HL-60/S4 treated with retinoic acid at 250 ng/mL for 4 days and 3 days (cell line): Measurements from ENCODE around the gene PIP5K1C.

Experiments used
- in situ Hi-C: fragments of 300-500 bp; cut with MboI; formaldehyde crosslinking; loops from 2 replicates; pipeline ENCODE4 v1.7.0; 2022; ENCODE audit warnings: low sequenced_read_pairs

Gene PIP5K1C, protein sequence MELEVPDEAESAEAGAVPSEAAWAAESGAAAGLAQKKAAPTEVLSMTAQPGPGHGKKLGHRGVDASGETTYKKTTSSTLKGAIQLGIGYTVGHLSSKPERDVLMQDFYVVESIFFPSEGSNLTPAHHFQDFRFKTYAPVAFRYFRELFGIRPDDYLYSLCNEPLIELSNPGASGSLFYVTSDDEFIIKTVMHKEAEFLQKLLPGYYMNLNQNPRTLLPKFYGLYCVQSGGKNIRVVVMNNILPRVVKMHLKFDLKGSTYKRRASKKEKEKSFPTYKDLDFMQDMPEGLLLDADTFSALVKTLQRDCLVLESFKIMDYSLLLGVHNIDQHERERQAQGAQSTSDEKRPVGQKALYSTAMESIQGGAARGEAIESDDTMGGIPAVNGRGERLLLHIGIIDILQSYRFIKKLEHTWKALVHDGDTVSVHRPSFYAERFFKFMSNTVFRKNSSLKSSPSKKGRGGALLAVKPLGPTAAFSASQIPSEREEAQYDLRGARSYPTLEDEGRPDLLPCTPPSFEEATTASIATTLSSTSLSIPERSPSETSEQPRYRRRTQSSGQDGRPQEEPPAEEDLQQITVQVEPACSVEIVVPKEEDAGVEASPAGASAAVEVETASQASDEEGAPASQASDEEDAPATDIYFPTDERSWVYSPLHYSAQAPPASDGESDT

DNA sequence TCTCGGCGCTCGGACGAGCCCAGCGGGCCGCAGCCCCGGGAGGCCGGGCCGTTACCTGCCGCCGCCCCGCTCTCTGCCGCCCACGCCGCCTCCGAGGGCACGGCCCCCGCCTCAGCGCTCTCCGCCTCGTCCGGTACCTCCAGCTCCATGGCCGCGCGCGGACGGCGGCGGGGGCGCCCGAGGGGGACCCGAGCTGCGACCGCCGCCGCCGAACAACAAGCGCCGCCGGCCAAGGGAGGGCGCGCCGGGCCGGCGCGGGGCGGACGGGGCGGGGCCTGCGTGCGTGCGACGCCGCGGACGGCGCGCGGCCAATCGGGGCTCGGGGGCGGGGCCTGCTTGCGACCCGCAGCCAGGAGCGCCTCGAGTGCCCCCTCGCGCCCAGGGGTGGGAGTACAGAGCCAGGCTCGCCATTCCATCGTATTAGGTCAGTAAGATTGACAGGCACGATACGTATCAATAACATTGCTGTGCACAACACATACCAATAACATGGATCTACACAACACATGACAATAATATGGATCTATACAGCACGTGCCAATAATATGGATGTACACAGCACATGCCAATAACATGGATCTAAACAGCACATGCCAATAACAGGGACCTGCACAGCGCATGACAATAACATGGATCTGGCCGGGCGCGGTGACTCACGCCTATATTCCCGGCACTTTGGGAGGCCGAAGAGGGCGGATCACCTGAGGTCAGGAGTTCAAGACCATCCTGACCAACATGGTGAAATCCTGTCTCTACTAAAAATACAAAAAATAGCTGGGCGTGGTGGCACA is at the start of gene PIP5K1C:
PIP5K1C (minus strand) TSS at position 227 of the 791 bp plus-strand sequence; CDS start at position 149, 78 bp downstream.
- in situ Hi-C loops, result no loop called here

DNA sequence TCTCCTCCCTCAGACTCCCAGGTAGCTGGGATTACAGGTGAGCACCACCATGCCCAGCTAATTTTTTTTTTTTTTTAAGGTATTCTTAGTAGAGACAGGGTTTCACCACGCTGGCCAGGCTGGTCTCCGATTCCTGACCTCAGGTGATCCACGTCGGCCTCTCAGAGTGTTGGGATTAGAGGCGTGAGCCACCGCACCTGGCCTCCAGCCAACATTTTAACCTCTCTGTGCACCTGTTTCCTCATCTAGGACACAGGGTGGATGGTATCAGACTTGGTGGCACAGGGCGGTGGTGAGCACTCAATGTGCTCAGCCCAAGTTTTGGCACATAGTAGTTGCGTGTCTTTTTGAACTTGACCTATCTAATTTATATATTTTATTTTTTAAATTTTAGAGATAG is 48.7 kb upstream of the PIP5K1C start:
- in situ Hi-C loops, result no loop called here

DNA sequence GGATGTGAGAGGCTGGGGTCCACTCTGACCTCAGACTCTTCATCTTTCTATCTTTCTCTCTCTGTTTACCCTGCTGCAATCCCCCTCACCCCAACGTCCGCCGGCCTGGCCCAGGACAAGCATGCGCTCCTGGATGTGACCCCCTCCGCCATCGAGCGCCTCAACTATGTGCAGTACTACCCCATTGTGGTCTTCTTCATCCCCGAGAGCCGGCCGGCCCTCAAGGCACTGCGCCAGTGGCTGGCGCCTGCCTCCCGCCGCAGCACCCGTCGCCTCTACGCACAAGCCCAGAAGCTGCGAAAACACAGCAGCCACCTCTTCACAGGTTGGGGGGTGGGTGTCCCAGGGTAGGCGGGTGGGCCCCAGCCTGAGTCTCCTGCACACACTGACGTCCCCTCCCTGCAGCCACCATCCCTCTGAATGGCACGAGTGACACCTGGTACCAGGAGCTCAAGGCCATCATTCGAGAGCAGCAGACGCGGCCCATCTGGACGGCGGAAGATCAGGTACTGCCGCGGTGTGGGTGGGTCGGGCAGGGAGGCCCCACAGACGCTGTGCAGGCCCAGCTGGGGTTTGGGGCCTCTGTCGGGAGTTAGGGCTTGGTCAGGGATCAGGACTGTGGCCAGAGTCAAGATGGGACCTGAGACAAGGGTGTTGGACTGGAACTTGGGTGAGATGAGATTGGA is 46.2 kb upstream of the PIP5K1C start:
- in situ Hi-C loops, result no loop called here

DNA sequence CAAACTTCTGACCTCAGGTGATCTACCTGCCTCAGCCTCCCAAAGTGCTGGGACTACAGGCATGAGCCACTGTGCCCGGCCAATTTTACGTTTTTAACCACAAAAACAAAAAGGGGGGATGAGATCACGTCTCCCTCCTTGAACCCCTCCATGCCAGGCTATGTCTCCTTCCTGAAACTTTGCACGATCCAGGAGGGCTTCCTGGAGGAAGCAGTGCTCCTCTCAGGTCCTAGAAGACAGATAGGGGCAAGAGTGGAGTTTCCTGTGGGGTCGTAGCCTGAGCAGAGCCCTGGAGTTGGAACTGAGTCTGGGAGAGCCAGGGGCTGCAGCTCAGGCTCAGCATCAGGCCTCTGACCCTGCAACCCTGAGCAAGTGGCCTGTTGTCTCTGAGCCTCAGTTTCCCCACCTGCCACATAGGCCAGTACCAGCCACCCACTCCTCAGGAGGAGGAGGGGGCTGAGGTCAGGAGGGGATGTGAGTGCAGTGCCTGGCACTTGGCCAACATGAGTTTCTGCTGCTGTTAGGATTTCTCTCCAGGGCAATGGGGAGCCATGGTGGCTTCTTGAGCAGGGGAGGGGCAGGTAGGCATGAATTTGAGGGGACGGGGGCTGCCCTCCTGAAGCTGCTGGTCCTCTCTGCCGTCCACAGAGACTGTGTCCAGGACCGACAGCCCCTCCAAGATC is 45.2 kb upstream of the PIP5K1C start:
- in situ Hi-C loops, result no loop called here

DNA sequence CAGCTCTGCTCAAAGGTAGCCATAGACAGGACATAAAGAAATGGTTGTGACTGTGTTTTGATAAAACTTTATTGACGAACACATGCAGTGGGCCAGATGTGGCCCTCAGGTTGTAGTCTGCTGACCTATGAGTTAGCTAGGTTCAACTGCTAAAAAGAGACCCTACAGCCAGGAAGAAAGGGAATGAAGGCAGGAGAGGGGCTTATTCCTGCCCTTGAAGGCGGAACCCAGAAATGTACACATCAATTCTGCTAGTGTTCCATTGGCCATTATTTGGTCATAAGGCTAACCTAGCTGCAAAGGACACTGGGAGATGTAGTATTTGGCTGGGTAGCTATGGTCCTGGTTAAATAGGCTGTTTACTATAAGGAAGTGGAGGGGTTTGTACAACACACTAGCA is 43.2 kb upstream of the PIP5K1C start:
- in situ Hi-C loops, result no loop called here

DNA sequence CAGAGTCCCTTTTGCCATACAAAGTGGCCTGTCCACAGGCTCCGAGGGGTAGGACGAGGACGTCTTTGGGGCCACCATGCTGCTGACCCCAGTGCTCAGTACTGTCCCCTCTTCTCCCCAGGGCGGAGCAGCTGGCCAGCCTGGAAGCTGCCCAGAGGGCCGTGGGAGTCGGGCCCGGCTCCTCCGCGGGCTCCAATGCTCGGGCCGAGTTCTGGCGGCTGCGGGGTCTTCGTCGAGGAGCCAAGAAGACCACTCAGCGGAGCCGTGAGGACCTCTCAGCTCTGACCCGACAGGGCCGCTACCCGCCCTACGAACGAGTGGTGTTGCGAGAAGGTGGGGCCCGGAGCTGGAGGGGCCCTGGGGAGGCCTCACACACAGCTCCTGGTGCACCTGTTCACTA is 40.2 kb upstream of the PIP5K1C start:
- in situ Hi-C loops, result no loop called here

DNA sequence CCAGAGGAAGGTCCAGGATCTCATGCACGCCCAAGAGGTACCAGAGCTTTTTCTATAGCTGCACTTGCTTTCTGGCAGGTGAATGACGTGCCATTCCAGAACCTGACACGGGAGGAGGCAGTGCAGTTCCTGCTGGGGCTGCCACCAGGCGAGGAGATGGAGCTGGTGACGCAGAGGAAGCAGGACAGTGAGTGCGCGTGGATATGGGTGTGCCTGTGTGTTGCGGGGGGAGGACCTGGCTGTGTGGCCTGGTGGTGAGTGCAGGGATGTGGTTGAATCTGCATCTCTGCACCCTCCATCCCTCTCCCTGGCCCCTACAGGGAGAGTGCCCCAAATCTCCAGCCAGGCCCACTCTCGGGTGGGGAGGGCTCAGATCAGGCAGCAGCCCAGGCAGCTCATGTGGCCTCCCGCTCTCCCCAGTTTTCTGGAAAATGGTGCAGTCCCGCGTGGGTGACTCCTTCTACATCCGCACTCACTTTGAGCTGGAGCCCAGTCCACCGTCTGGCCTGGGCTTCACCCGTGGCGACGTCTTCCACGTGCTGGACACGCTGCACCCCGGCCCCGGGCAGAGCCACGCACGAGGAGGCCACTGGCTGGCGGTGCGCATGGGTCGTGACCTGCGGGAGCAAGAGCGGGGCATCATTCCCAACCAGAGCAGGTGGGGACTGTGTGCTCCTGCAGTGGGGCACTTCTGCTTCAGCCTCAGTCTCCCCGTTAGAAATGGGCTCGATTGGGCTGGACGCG is 38.4 kb upstream of the PIP5K1C start:
- in situ Hi-C loops, result no loop called here

DNA sequence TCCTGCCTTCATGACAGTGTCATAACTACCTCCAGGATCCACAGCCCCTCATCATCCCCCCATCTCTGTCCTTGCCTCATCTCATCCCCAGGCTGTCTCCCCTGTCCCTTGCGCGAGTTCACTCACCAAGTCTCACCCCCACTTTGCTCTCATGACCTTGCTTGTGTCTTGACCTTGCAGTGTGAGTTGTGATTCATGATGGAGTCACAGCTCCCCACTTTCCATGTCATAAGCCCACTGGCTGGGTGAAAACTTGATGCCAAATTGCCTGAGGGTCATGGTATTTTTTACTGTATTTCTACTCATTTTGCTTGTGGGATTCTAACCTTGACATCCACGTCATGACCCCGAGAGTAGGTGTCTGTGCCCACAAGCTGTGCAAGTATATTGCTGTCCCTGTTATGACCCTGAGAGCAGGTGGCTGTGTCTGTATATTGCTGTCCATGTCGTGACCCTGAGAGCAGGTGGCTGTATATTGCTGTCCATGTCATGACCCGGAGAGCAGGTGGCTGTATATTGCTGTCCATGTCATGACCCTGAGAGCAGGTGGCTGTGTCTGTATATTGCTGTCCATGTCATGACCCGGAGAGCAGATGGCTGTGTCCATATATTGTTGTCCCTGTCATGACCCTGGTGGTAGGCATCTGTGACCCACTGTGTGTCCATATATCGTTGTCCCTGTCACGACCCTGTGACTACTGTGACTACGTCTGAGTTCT is 37.4 kb upstream of the PIP5K1C start:
- in situ Hi-C loops, result no loop called here

DNA sequence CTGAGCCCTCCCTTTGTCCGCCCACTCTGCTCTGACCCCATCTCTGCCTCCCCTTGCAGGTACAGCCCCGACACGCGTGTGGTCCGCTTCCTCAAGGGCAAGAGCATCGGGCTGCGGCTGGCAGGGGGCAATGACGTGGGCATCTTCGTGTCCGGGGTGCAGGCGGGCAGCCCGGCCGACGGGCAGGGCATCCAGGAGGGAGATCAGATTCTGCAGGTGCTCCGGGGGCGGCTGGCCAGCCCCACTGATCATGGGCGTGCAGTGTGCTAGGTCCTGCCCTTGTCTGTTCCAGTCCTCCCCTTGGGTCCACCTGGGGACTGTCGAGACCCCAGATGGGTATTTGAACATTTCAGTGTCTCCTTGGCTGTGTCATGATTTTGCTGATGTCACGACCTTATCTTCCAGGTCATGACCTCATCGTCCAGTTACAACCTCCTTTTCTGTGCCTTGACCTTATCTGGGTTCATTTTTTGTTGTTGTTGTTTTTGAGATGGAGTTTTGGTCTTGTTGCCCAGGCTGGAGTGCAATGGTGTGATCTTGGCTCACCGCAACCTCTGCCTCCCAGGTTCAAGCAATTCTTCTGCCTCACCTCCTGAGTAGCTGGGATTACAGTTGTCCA is 35.9 kb upstream of the PIP5K1C start:
- in situ Hi-C loops, result no loop called here

DNA sequence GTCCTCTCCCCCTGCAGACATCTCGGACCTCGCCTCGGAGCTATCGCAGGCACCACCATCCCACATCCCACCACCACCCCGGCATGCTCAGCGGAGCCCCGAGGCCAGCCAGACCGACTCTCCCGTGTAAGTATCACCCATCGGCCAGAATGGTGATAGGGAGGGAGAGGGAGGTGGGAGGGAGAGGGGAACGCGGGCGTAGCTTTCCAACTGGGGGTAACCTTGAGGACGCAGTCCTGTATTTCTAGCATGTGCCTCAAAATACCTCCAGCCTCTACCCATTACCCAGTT is 34.0 kb upstream of the PIP5K1C start:
- in situ Hi-C loops, result no loop called here

DNA sequence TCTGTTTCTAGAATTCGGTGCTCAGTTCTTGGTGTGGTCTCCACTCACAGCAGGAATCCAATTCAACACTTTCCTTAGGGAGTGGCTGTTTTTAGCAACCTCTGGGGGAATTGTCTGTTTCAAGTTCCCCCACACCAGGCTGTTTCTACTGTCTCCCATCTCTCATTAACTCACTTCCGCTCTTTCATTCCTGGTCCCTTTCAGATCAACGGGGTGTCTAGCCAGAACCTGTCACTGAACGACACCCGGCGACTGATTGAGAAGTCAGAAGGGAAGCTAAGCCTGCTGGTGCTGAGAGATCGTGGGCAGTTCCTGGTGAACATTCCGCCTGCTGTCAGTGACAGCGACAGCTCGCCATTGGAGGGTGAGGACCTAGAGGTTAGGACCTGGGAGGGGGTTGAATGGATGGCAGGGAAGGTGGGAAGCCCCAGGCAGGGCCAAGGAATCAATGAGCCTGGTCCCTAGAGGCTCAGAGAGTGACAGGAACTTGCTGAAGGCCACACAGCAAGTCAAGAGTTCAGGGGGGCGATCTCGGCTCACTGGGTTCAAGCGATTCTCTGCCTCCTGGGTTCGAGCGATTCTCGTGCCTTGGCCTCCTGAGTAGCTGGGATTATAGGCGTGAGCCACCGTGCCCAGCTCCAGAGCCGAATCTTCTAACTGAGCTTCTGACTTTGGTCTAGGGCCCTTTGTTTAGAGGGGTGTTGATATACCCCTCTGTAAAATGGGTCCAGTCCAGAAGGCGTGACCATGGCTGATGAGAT is 33.5 kb upstream of the PIP5K1C start:
- in situ Hi-C loops, result no loop called here

DNA sequence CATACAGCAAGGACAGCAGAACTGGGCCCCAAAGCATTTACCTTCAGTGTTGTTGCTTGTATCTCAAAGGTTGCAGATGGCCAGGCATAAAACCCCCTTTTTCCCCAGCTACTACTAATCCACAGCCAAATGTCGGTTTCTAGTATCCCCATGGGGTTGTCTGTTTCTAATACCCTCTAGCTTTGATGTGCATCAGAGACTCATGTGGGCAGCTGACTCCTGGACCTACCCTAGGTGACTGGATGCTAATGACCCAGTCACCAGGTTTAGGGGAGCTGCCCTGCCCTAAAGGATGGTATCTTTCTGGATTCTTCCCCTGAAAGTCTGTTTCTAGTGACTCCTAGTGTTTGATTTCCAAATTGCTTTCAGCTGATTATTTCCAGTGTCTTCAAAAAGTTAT is 31.8 kb upstream of the PIP5K1C start:
- in situ Hi-C loops, result no loop called here

DNA sequence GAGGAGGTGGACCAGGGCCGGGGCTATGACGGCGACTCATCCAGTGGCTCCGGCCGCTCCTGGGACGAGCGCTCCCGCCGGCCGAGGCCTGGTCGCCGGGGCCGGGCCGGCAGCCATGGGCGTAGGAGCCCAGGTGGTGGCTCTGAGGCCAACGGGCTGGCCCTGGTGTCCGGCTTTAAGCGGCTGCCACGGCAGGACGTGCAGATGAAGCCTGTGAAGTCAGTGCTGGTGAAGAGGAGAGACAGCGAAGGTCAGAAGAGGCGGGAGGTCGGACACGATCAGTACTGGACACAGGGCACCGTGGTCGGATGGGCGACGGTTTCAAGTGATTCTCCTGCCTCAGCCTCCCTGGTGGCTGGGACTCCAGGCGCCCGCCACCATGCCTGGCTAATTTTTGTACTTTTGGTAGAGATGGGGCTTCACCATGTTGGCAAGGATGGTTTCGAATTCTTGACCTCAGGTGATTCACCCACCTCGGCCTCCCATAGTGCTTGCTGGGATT is 30.2 kb upstream of the PIP5K1C start:
- in situ Hi-C loops, result no loop called here

DNA sequence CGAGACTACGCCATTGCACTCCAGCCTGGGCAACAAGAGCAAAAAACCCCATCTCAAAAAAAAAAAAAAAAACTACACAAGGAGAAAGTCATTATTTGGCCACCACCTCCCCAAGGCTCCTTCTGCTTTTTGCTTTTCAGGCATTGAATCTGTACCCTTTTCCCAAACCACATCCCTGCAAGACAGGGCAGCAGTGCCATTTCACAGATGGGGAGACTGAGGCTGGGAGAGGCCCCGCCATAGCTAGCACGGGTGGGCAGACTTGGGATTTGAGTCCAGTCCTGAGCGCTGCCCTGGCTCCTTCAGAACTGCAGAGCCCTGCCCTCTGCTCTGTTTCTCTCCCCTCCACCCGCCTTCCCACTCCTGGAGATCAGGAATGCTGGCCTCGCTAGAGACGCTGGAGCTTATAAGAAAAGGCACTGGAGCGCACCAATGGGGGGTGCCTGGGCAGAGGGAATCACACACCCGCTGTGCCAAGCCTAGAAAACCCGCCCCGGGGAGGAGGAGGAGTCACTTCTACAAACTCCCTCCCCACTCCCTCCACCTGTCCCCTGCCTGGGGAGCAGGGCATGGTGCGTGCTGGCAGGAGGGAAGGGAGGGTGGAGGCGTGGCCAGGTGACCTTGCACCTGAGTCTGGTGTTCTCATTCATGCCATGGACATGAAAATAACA is 25.5 kb upstream of the PIP5K1C start:
- in situ Hi-C loops, result no loop called here

DNA sequence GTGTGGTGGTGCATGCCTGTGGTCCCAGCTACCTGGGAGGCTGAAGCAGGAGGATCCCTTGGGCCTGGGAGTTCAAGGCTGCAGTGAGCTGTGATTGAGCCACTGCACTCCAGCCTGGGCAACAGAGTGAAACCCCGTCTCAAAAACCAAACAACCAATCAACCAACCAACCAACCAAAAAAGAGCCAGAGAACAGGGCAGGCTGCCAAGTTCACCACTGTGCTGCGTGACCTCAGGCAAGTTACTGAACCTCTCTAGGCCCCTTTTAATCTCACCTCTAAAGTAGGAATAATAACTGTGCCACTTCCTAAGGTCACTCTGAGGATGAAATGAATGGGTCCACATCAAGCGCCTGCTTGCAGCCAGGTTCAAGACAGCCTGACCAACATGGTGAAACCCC is 24.9 kb upstream of the PIP5K1C start:
- in situ Hi-C loops, result no loop called here

DNA sequence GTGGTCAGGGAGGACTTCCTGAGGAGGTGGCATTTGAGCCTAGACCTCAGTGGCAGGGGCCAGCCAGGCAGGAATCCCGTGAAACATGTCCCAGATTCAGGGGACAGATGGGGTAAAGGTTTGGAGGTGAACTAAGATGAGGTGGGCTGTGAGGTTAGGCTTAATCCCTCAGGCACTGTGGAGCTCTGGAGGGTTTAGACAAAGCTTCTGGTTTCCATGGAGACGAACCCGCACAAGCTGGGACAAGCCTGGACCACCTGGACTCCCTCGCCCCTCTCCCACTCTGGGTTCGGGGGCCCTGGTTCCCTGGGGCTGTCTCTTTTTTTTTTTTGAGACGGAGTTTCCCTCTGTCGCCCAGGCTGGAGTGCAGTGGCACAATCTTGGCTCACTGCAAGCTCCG is 23.6 kb upstream of the PIP5K1C start:
- in situ Hi-C loops, result no loop called here

DNA sequence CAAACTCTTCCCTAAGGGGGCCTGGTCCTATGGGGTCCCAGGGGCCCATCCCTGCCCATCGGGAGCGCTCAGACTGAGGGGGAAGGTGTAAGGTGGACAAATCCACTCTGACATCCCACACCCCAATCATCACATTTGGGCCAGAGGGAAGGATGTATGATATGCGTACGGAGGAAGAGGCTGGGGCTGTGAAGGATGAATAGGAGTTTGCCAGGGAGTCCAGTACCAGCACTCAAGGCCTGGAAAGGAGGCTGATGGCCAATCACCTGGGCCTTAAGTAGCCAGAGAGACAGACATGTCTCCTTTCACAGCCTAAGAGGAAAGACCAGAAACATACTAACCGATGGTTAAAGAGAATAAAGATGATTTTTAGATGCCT is 22.8 kb upstream of the PIP5K1C start:
- in situ Hi-C loops, result no loop called here
